GM19468 (cell line): ENCODE measurements around the gene HMG20B.

Experiments
- ATAC-seq: cut with Tn5 transposase; IDR thresholded peaks from one replicate; pipeline ENCODE4 v1.9.1; 2021; ENCODE audit warnings: mild to moderate bottlenecking, moderate library complexity, moderate number of reproducible peaks; ENCODE audit not compliant: unreplicated experiment; ENCODE audit errors: extremely low read depth

The HMG20B gene

DNA sequence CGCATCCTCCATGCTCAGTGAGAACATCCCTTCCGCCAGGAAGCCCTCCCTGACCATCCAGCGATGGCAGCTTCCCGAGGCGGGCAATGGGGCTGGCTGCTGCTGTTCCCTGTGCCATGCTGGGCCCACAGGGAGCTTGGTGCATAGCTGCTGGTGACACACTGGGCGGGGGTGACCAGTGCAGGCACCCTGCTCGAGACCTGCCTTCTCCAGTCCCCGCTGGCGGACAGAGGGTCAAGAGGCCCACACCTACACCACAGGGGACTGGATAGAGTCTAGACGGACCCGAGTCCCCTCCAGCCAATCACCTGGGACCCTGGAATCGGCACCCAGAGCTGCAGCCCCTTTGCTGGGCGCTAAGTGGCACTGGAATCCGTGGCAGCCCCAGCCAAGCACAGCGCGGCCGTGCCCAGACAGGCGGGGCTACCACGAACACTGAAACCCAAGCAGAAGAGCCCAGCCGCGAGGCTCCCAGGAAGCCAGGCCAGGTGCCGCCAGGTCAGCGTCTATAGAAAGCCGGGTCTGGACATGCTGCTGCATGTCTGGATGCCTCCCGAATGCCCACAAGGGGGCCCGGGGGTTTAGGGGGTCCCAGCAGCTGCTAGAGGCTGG lies 42.9 kb downstream of the HMG20B start:
- ATAC-seq, result no peak

DNA sequence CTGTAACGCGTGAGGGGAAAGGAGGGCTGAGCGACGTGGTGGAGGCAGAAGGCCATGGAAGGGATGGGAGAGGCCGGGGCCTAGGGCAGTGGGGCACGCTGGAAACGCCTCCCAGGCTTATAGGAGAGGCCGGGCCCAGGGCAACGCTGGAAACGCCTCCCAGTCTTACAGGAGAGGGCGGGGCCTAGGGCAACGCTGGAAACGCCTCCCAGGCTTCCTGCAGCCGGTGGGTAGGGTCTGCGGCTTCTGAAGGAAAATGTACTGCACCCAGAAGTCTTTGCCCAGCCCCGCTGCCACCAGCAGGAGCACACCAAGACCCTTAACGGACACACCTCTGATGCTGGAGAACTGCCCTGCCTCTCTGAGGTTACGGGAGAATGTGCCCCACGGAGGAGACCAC lies 44.7 kb downstream of the HMG20B start:
- ATAC-seq, result no peak

DNA sequence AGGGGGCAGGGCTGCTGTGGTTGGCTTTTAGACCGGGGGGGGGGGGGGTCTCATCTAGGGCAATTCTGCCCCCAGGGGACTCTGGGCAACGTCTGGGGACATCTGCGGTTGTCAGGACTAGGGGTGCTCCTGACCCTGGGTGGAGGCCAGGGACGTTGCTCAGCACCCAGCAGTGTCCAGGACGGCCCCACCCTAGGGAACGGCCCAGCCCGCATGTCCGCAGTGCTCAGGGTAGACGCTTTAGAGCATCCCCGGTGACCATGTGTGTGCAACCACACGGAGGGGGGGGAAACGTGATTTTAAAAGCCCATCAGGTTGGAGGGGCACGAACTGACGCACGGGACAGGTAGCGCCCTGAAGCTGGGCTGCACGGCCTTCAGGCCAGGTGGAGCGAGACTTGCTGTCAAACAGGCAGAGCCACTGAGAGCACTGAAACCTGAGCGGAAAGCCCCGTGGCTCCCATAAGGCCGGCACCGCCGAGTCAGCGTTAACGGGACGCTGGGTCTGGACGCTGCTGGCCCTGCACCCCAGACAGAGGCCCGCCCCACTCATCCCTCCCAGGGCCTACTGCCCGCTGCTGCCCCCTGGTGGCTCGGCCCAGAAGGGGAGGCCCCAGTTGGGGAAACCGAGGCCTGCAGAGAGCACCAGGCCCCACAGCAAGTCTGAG lies 45.5 kb downstream of the HMG20B start:
- ATAC-seq, result peak; percentile 5

DNA sequence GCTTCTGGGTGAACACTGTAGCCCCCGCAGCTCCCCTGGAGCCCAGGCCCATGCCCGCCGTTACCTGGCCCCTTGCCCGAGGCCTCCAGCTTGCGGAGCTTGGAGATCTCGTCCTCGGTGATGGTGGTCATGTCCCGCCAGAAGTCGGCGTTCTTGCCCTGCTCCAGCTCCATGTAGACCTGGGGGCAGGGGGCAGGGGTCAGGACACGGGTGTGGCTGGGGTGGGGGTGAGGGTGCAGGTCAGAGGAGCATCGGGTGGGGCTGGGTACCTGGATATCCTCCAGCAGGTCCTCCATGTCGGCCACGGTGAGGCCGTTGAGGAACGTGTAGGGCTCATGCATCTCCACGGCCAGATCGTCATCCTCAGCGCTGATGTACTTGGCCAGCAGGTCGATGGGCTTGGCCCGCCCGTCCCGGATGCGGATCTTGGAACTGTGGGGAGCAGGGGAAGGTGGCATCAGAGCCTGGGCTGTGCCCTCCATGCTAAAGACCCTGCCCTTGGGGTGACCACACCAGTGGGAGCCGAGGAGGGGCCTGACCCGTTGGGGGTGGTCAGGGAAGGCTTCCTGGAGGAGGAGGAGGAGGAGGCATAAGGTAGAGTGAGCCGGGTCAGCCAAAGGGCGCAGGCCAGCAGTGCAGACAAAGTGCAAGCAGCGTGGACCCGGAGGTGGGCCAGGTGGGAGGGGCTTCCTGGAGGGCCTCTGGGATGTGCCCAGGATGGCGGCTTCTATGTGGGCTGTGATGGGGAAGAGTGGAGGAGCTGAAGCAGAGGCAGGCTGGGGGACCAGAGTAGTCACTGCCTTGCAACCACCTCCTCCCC lies 46.3 kb downstream of the HMG20B start:
- ATAC-seq, result no peak

DNA sequence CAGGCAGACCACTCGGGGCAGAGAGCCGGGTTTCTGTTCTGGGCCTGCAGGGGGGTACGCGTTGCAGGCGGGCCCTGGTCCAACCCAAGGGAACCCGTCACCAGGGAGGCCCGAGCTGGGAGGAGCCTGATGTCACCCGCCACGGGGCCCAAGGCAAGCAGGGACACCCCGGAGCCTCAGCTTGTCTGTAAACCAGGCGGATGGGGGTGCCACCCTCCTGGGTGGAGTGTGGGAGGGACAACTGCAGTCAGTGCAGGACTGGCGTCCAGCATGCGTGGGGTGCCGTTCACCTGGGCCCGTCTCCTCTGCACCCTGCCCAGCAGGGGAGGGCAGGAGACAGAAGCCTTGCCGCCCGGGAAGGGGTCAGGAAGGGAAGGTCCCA lies 46.9 kb downstream of the HMG20B start:
- no peak for ATAC-seq

DNA sequence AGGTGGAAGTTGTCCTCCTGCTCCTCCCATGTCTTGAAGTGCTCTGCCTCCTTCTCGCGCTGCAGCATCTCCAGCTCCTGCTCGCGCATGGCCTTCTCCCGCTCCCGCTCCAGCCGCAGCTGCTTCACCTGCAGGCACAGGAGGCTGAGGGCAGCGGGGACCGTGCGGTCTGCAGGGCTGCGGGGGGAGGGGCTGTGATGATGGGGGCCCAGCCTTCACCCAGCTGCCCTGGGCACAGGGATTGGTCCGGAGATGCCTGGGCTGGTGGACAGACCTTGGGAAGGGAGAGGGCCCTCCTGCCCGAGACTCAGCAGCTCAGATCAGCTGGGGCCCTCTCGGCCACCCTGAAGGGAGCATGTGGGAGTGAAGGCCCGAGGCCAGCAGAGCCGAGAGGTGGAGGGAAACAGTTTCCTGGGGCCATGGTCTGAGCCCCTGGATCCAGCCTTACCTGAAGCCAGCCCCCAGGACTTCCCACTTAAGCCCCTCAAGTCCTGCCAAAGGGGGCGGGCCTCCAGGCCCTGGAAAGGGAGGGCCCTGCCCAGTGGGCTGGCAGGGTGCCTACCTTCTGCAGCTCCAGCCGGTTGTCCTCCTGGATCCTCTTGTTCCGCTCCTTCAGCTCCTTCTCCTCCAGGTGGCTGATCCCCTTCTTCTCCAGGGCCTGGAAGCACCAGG lies 47.5 kb downstream of the HMG20B start:
- no peak for ATAC-seq

DNA sequence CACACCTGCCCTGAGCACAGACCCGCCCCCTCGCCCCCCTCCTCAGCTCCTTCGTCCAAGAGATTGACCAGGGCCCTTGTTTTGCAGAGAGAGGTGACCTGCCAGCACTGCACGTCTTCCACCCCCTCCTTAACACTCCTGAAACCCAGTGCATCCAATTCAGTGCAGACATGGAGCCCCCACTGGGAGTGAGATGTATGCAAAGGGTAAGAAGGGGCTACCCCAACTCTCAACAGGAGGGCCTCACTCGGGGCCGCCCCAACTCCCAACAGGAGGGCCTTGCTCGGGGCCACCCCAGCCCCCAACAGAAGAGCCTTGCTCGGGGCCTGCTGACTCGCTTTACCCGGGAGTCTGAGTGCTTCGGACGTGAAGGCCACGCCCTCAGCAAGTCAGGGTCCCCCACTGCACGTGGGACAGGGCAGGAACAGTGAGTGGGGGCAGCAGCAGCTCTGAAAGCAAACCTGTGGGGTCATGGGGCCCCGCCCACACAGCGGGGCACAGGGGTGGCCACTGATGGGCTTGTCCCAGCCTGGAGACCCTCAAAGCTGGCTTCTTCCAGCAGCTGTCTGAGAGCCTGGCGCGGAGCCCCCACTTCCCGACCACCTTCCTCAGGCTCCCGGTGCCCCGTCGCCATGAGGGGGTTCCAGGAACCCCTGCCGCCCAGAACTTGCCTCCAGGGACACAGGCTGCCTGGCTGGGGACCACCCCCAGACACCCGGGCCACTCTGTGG lies 48.2 kb downstream of the HMG20B start:
- no peak for ATAC-seq

DNA sequence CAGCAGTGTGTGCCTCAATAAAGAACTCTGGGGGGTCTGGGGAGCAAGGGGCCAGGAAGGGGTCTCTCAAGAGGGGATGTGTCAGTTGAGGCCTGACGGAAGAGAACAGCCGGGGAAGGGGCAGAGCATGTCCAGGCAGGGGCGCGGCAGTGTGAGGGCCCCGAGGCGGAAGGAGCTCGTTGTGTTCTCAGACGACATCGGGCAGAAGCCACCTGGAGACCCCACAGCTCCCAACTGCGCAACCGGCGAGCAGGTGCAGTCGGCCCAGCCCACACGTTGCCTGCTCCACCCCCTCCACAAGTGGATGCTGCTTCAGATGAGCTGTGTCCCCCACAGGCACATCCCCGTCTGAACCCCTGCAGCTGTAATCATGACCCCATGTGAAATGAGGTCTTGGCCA lies 48.9 kb downstream of the HMG20B start:
- ATAC-seq, result no peak

DNA sequence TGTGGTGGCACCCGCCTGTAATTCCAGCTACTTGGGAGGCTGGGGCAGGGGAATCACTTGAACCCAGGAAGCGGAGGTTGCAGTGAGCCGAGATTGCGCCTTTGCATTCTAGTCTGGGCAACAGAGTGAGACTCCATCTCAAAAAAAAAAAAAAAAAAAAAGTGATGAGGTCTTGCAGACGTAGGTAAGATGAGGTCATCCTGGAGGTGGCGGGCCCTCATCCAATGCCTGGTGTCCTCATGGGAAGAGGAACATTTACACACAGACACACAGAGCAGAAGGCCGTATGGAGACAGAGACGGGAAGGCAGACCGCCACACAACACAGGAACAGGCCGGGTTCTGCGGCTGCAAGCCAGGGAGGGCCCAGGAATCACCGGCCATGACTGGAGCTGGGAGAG lies 49.5 kb downstream of the HMG20B start:
- no peak for ATAC-seq

DNA sequence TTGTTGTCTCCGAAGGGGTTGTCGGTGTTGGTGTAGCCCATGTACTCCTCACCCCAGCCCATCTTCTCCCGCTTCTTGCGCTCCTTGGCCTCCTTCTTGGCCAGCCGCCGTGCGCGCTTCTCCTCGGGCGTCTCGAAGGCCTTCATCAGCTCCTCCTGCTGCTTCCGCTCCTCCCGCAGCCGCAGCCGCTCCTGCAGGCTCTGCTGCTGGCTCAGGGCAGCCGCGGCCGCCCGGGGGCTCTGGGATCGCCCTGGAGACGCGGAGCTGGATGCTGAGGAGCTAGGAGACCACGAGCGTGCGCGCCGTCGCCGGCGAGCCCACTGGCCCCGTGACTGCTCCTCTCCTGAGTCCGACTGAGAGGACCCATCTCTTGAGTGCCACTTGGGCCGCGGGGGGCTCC lies 51.0 kb downstream of the HMG20B start:
- ATAC-seq, result no peak

DNA sequence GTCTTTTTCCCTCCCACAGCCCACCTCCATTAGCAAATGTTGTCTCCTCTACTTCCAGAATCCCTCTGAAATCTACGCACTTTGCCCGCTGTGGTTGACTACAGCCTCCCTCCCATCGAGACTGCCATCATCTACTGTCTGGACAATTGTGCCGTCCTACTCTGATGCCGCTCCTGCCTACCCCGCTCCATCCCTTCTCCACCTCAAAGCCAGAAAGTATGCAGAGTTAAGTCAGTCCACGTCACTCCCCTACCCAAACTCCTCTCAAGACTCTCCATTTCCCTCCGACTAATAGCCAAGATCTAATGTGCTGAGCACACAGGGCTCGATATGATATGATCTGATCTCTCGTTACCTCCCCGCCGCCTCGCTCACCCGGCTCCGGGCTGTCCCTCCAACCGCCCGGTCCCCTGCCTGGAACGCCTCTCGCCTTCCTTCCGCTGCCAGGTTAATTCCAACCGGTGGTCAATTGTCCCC lies 53.3 kb downstream of the HMG20B start:
- no peak for ATAC-seq

DNA sequence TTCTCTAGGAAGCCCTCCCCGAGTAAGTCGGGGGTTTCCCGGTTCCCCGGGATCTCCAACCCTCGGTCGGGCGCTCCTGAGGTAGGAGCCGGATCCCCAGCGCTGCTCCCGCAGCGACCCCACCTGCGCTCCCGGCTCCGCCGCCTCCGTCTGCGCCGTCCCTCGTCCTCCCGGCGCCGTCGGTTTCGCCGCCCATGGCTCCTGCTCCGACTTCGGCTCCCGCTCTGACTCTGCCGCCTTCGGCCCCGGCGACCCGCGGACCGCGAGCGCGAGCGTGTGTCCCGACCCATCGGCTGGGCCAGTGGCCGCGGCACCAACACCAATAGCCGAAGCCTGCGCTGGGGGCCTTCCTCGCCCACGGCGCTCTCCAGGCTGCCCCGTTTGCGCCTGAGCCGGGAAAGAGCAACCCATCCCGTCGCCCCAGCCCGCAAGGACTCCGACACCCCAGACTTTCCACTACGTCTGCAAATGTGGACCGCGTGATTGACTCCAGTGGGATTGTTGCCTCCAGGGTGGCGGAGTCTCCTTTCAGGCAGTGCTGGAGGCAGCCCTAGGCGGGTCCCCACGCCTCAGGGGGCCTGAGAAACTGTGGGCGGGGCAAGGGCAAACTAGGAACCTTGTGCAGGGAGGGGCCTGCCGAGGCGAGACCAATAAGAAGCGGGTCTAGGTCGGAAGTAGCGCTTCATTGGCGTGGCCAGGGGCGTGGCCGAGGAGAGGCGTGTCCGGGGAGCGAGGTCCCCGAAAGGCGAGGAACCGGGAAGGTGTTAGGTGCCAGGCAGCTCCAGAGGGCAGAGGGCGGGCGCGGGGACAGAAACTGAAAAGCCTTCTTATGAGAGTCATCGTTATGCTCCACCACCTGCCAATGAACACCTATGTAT lies 54.0 kb downstream of the HMG20B start, which contains the start of gene CACTIN:
CACTIN (minus strand) TSS at position 318 of the 878 bp plus-strand sequence; CDS start at position 290, 28 bp downstream.
- peak; percentile 70 for ATAC-seq

DNA sequence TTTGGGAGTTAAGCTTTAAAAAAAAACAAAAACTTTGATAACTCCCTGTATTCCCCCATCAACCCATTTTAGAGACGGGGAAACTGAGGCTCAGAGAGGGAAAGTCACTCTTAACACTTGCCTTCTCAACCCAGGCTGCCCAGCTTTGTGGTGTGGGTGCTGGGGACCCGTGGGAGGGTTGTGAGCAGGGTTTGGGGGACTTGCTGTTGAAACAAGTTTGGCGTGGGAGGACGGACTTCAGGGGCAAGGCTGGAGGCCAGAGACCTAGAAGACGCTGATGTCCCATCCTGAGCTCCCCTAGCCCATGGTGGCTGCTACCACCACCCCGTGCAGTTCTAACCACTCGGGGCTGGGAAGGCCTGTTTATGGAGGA lies 54.6 kb downstream of the HMG20B start:
- no peak for ATAC-seq
